GM21786 (cell line): ENCODE results near the gene GIMAP4.
"Not testable (repeated sequence)": the region's sequence is repeated elsewhere in the genome, so short reads cannot be mapped to it uniquely, and the experiment has no call there.

Source experiments
- ATAC-seq: cut with Tn5 transposase; IDR thresholded peaks from one replicate; pipeline ENCODE4 v1.9.1; 2021; ENCODE audit not compliant: unreplicated experiment

The GIMAP4 gene

DNA sequence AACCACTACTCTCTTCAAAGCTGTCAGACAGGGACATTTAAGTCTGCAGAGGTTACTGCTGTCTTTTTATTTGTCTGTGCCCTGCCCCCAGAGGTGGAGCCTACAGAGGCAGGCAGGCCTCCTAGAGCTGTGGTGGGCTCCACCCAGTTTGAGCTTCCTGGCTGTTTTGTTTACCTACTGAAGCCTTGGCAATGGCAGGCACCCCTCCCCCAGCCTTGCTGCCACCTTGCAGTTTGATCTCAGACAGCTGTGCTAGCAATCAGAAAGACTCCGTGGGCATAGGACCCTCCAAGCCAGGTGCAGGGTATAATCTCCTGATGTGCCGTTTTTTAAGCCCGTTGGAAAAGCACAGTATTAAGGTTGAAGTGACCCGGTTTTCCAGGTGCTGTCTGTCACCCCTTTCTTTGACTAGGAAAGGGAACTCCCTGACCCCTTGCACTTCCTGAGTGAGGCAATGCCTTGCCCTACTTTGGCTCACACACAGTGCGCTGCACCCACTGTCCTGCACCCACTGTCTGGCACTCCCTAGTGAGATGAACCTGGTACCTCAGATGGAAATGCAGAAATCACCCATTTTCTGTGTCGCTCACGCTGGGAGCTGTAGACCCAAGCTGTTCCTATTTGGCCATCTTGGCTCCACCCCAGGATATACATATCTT lies 12.9 kb downstream of the GIMAP4 start:
- not testable (repeated sequence) for ATAC-seq

DNA sequence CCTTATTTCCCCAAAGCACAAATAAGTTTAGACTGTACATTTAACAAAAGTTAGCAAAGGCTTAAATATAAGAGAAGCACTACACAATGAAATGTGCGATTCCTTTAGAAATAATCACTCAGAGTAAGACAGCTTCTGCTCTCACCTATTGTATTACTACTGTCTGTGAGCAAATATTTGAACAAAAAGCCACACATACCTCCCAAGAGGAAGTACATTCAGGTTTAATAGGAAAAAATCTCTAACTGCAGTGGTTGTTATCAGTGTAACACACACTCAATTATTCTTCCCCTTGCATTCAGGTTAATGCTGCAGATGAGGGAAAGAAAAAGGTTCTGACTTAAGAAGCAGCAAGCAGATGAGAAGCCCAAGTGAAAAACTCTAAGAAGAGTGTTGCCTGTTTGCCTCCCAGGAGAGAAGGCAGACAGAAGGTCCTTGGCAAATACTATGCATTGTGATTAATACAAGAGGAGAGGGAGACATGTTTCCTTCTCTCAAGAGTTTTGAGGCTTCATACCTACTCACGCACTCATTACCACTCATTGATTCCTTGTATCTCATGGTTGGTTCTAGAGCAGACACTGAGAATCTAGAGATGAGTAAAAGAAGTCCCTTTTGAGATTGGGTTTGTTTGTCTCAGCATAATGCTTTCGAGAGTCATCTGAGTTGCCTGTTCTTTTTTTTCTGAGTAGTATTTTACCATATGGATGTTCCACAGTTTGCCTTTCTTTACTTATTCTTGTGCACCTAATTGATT lies 13.6 kb downstream of the GIMAP4 start:
- no peak for ATAC-seq

DNA sequence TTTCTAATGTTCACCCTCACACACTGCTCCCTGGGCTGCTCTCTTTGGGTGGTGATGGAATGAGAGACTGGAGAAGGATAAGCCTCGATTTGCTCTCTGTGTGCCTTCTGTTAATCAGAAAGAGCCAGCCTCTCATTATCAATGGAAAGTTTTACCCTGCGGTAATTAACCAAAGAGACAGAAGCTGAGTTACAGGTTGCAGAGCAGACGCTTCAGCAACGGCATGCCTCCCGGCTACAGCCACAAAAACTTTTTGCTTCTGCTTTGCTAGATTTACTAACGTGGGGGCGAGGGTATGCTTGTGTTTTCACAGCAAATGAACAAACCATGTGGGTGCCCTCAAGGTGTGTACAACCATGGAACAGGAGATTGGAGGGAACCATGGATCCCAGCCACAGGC lies 18.0 kb downstream of the GIMAP4 start:
- no peak for ATAC-seq

DNA sequence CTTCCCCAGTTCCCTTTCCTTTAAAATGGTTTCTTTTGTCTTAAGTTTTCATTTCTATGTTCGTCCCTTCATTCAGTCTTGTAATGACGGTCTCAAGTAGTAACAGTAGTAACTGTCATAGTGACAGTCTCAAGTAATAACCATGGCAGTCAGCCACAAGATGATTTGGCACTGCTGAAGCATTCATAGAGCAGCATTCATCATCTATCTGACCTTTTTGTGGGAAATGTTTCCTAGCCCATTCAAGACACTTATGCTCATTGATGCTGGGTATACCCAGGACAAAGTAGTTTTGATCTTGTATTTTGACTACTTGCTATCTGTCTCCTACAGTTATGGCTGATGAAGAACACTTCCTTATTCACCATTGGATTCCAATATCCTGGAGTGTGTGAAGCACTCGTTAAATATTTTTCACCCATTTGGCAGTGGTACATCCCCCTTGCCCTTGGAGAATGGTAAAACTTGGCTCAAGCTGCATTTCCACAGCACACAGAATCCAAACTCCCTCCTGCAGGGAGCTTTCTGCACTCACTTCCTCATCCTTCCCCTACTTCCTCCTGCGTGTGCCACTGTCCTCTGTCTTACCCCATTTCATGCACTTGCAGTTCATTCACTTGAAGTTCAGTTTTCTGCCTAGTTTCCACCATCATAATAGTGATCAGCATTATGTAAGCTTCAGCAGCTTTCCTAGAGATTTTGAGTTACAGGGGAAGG lies 19.0 kb downstream of the GIMAP4 start:
- no peak for ATAC-seq

- ATAC-seq: no peak
These were observed 19.6 kb downstream of the GIMAP4 start for GRCh38 chr7:150586785-150587152.

DNA sequence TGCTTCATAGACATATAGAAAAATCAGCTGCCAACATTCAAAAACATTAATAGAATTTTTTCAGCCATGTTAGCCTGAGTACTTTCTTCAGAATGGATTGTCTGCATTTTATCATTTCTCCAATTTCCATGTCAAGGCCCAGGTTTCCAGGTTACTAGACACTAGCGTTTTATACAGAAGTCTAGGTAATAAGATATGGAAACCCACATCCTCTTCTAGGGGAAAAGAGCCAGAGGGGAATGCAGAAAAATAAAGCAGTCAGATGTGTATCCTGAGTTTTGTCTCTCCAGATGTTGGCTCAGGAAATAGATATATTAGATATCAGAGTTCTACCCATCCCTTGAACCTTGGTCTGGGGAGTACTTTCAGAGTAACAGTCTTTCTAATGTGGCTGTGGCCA lies 20.4 kb downstream of the GIMAP4 start:
- ATAC-seq: no peak

DNA sequence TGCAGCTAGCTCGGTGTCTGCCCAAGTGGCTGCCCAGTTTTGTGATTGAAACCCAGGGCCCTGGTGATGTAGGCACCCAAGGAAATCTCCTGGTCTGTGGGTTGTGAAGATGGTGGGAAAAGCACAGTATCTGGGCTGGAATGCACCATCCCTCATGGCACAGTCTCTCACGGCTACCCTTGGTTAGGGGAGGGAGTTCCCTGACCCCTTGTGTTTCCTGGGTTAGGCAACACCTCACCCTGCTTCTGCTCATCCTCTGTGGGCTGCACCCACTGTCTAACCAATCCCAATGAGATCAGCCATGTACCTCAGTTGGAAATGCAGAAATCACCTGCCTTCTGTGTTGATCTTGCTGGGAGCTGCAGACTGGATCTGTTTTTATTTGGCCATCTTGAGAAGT lies 27.6 kb downstream of the GIMAP4 start:
- no peak for ATAC-seq

DNA sequence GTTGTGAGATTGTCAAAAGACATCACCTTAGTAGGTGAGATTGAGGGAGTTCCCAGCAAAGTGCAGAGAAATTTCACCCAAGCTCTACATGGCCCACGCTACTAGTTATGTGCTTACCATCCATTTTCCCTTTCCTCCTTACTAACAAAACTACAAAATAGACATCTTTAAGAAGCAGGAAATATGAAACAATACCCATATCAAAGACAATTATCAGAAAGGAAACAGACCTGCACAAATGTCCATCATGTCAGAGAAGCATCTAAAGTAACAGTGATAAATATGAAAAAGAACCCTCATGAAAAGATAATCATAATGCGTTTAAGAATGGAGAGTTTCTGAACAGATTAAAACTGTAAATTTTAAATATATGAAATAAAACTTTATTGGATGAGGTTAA lies 28.2 kb downstream of the GIMAP4 start:
- ATAC-seq: no peak

DNA sequence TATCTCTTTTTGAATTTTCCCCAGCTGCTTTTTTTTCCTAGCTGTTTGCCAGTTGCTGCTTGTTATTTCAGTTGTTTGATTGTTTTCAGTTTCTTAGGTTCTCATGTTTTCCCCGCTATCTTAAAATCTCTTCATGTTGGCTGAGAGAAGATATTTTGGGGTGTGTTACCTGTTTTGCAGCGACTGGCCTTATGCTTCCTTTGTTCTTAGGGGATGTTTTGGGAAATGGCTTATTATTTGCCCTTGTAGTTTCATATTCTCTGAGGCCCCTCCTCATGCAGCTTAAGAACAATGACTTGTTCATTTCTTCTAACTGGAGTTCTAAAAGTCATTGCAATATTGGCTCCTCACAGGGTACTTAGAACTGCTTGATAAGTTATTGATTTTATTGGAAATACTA lies 36.4 kb downstream of the GIMAP4 start:
- ATAC-seq: not testable (repeated sequence)

DNA sequence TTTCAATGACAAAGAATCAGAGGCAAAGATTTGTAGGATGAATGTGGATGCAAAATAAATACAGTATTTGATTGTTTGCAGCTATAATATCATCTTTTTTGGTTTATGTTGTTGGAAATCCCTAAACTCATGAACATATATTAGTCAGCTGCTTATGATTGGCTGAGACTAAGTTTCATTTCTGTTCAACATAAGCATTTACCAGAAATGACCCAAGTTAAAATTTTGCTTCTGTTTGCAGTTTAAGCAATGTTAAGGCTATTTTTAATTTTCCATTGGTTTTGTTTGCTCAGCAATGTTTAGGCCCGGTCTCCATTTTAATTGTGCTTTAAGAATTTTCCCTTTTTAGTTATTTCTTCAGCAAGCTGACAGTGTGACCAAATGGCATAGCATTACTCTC lies 43.0 kb downstream of the GIMAP4 start:
- ATAC-seq: no peak

DNA sequence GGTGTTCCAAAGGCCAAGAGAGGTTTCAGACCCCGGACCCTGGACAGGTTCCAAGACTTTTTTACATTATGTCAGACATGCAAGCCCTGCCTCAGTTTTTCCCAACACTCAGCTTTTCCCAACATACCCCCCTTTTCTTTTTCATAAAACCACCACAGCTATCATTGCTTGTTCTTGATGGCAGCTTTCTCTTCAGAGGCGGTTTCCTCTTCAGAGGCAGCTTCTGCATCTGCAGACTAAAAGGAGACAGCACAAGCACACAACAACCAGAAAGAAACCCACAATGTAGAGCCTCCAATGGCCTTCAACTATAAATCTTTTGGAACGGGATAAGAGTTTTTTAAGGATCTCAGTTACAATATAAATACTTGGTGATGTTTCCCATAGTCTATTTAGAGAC lies 45.7 kb downstream of the GIMAP4 start:
- no peak for ATAC-seq

DNA sequence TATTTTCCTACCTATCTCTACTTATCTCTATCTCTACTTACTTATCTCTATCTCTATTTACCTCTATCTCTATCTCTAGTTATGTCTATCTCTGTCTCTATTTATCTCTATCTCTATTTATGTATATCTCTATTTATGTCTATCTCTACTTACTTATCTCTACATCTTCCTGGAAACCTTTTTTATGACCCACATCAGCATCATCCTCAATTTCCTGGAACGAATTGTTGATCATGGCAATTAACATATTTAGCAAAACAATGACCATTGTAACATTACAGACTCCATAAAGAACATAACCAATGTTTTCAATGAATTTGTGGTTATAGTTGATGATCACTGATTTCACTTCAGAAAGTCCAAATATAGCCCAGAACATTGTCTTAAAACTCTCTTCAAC lies 46.7 kb downstream of the GIMAP4 start:
- ATAC-seq: no peak

DNA sequence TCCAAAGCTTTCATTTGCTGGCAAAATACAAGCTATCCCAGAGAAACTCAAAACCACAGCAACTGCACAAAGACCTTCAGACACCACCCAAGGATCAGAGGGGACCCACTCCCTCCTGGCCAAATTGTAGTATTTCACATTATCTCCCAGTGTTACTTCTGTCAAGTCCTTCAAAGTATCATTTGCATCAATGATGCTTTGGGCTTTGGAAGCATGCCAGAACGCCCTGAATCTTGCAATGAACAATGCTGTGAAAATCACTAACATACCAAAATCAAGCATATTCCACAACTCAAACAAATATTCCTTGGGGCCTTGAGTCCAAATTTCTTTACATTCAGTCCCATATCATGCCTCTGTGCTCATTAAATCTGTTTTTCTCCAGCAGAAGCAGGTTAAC lies 47.2 kb downstream of the GIMAP4 start:
- ATAC-seq: not testable (repeated sequence)

DNA sequence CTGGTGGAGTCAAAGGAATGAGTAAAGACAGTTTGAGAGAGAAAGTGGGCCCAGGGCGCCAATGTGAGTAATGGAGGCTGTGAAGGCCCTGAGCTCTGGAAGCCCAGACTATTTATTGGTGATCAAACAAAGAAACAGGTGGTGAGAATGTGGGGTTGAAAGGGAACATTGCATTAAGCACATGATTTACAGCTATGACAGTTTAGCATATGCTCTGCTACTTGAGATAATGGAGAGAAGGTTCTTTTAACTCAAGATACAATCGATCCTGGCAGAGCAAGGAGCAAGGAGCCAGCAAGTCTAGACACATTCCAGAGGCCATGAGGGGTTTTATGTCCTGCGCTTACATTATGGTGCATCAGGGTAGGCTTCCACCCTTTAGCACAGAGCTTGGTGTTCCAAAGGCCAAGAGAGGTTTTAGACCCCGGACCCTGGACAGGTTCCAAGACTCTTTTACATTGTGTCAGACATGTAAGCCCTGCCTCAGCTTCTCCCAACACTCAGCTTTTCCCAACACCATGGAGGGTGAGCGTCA lies 48.1 kb downstream of the GIMAP4 start:
- not testable (repeated sequence) for ATAC-seq

DNA sequence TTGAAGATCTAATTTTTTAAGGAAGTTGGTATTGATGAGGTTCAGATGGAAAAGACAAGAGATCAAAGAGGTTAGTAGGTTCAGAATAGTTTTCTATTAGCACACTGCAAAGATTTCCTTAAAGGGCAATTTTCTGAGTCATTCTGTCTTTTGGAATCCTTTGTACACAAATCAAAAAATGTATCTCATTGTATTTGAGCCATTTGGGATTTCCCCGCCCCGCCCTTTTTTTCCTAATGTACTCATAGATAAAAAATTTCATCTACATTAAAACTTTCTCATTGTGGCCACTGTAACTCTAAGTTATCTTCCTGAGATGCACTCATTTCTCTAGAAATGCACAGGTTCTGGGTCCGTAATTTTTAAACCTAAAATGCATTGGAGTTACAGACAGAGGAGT lies 52.9 kb downstream of the GIMAP4 start:
- no peak for ATAC-seq

GRCh38 chr7:150620617-150621371 lies 53.6 kb downstream of the GIMAP4 start:
- ATAC-seq: peak; percentile 52

GRCh38 chr7:150621376-150621775 lies 54.2 kb downstream of the GIMAP4 start:
- ATAC-seq: peak; percentile 41
